OCI-LY3 (cell line): ENCODE results near the gene SPINT4.

Experiments
- EZH2phosphoT487 ChIP-seq: fragments of 200-600 bp; shearing (Covaris generic); IDR thresholded peaks from 2 replicates; pipeline ENCODE4 v1.6.1; 2018; ENCODE audit warnings: antibody characterized with exemption, mixed run types, low read depth
- TF ChIP-seq, protein P1 (sequence below): fragments of 200-600, 300-600 bp; sonication (generic); IDR thresholded peaks from 2 replicates; pipeline ENCODE4 v1.5.1; 2014; ENCODE audit warnings: antibody characterized with exemption, low read length, low read depth

DNA sequence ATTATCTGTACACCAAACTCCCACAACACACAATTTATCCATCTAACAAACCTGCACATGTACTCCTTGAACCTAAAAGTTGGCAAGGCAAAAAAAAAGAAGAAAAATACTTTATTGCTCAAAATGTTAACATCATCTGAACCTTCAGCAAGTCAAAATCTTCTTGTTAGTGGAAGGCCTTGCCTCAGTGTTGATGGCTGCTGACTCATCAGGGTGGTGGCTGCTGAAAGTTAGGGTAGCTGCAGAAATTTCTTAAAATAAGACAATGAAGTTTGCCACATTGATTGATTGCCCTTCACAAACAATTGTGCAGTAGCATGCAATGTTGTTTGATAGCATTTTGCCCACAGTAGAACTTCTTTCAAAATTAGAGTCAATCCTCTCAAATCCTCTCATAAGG is 49.4 kb upstream of the SPINT4 start:
- TF ChIP-seq EZH2phosphoT487 = no peak
- TF ChIP-seq, protein P1, sequence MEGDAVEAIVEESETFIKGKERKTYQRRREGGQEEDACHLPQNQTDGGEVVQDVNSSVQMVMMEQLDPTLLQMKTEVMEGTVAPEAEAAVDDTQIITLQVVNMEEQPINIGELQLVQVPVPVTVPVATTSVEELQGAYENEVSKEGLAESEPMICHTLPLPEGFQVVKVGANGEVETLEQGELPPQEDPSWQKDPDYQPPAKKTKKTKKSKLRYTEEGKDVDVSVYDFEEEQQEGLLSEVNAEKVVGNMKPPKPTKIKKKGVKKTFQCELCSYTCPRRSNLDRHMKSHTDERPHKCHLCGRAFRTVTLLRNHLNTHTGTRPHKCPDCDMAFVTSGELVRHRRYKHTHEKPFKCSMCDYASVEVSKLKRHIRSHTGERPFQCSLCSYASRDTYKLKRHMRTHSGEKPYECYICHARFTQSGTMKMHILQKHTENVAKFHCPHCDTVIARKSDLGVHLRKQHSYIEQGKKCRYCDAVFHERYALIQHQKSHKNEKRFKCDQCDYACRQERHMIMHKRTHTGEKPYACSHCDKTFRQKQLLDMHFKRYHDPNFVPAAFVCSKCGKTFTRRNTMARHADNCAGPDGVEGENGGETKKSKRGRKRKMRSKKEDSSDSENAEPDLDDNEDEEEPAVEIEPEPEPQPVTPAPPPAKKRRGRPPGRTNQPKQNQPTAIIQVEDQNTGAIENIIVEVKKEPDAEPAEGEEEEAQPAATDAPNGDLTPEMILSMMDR = no peak
